Transverse colon (tissue), 4 donors: ENCODE data around the gene ASXL1. TPM values are rescaled to one million over a fixed set of nuclear protein-coding genes. Genes with fewer than 3 reads are reported as not detected.

Experiments
- DNase-seq: peaks from one replicate; pipeline ENCODE4 v3.0.0-alpha.2; 2019
- H3K27ac ChIP-seq, 4 donors: fragments of 200-600 bp; sonication (generic); 2 replicates each; pipeline ENCODE4 v1.5.1; 2016 to 2018; ENCODE audit warnings: inconsistent platforms in 4 of 4
- H3K27me3 ChIP-seq: fragments of 200-600 bp; sonication (generic); 2 replicates; pipeline ENCODE4 v1.5.1; 2017; ENCODE audit warnings: inconsistent platforms
- H3K36me3 ChIP-seq, 4 donors: fragments of 200-600 bp; sonication (generic); 2 replicates each; pipeline ENCODE4 v1.5.1; 2017 to 2019; ENCODE audit warnings: inconsistent platforms in 4 of 4
- H3K4me1 ChIP-seq, 4 donors: fragments of 200-600 bp; sonication (generic); 2 replicates each; pipeline ENCODE4 v1.5.1; 2017 to 2020; ENCODE audit warnings: inconsistent platforms in 4 of 4
- H3K4me3 ChIP-seq, 4 donors: fragments of 200-600 bp; sonication (generic); 1 replicate in 1 of 4; 2 replicates in 3 of 4; pipeline versions ENCODE4 v1.5.1 to v1.6.1; 2017 to 2019; ENCODE audit warnings: inconsistent platforms in 4 of 4
- H3K9me3 ChIP-seq, 2 donors: fragments of 200-600 bp; sonication (generic); 2 replicates each; pipeline ENCODE4 v1.5.1; 2017 to 2019; ENCODE audit warnings: inconsistent platforms in 2 of 2
- CTCF ChIP-seq, 5 experiments: fragments of 200-600 bp in 3 of 5; fragments of 450-650 bp in 2 of 5; sonication (generic) in 3 of 5; IDR thresholded peaks; 1 replicate in 2 of 5; 2 replicates in 3 of 5; pipeline ENCODE4 v1.5.1; 2016 to 2017; ENCODE audit warnings: antibody characterized with exemption in 5 of 5, inconsistent platforms in 3 of 5, mild to moderate bottlenecking in 2 of 5, moderate library complexity in 1 of 5
- EP300 ChIP-seq: sonication (generic); formaldehyde crosslinking; IDR thresholded peaks from one replicate; pipeline ENCODE4 v1.6.1; 2017; ENCODE audit warnings: antibody characterized with exemption, low read depth
- POLR2A ChIP-seq: fragments of 450-650 bp; IDR thresholded peaks from one replicate; pipeline ENCODE4 v1.6.1; 2016; ENCODE audit warnings: antibody characterized with exemption, mild to moderate bottlenecking, moderate library complexity
- POLR2AphosphoS5 ChIP-seq, 3 donors: sonication (generic); formaldehyde crosslinking; IDR thresholded peaks; one replicate each; pipeline ENCODE4 v1.6.1; 2016; ENCODE audit warnings: antibody characterized with exemption in 3 of 3
- WGBS, 2 donors: methylation state at CpG; one replicate each; pipeline ENCODE4 v1.1.5; 2018; ENCODE audit warnings: low coverage in 1 of 2; 5-methylcytosine and 5-hydroxymethylcytosine counted together
- in situ Hi-C, 4 donors: fragments of 200-750 bp; cut with MboI; loops; one replicate each; pipeline versions ENCODE4 v1.15.0 to v1.15.1; 2017; ENCODE audit warnings: low sequenced_read_pairs in 3 of 4, low pct_ligation_motif_present in 1 of 4, low pct_unique_long_range_greater_than_20kb in 1 of 4
- intact Hi-C: fragments of 100-400 bp; cut with DNase I; formaldehyde crosslinking; loops from one replicate; pipeline ENCODE4 v1.15.1; 2023; ENCODE audit warnings: low total_unique reads
- total RNA-seq, 4 donors: library from RNA; depleted of rRNA; stranded (reverse); fragments of >200 nt; gene quantifications; one replicate each; pipeline ENCODE4 v1.1.0, GENCODE V29; 2016

Gene ASXL1
- total RNA-seq, 4 donors from 2014 or later: 39.6 to 293 (median 92.8) TPM

DNA sequence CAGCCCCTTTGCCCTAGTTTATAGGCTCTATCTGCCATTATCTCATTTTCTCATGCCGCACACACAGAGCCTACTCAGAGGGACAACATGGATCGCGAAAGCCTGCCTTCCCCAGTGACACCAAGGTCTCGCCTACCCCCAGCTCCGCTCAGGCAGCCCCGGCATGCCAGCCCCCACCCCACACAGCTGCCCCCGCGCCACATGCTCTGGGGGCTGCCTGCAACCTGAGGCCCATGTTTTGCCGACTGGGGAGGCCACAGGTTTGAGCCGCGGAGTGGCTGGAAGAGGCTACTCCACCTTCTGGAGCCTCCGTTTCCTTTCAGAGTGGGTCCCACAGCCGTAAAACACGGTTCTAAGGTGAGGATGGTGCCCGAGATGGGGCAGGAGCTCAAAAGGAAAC is 102.1 kb downstream of the ASXL1 start:
- intact Hi-C loops (no loop called here), in situ Hi-C loops (no loop called here)
- peaks cover 35 to 50% (median 43%) of the 10 kb centered on the region in 4 donors for H3K4me1 ChIP-seq
- H3K36me3 ChIP-seq: peaks cover 0 to 4% (median 0%) of the 10 kb centered on the region in 4 donors
- no peak for TF ChIP-seq CTCF (IDR thresholded peaks at IDR 0.05)
- no peak for TF ChIP-seq POLR2AphosphoS5 (IDR thresholded peaks at IDR 0.05)
- no peak for TF ChIP-seq POLR2A
- no peak for TF ChIP-seq EP300
- no peaks in the 10 kb centered on the region for H3K27me3 ChIP-seq
- 80 to 91% methylated on average over 1 to 13 of the region's 15 CpGs for WGBS, 2 donors
- no peak overlapping the region for H3K4me3 ChIP-seq
- DNase-seq: no peak
- H3K9me3 ChIP-seq: no peaks in the 10 kb centered on the region
- H3K27ac ChIP-seq: no peak overlapping the region

DNA sequence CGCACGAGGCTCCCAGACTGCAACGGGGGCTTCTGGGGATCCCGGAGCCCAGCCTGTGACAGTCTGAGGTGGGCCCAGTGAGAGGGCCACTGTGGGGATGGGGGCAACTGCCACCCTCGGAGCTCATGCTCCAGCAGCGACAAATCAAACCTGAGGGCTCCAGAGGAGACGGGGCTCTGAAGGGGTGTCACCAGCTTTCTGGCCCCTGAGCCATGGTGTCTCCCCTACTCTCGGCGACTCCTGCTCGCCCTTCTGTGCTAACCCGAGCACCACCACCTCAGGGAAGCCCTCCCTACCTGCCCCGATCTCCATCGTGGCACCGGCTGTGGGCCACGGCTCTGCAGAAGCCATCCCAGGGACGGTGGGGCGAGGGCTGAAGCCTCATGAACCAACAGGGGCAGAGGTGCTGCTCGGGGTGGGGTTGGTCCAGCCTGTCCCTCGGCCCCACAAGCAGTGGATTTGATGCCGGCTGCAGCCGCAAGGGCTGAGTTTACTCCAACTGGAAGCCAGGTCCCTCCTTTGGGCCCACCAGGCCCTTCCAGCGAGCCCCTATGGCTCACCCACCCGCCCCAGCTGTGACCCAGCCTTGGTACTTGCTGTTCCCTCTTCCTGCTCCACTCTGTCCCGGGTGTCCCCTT is 102.7 kb downstream of the ASXL1 start:
- peaks cover 41 to 56% (median 49%) of the 10 kb centered on the region in 4 donors for H3K4me1 ChIP-seq
- no peak for TF ChIP-seq POLR2AphosphoS5 (IDR thresholded peaks at IDR 0.05)
- no peak for TF ChIP-seq EP300
- no peak for TF ChIP-seq CTCF (IDR thresholded peaks at IDR 0.05)
- TF ChIP-seq POLR2A: no peak
- H3K27me3 ChIP-seq: no peaks in the 10 kb centered on the region
- intact Hi-C loops (no loop called here), in situ Hi-C loops (no loop called here)
- no peak overlapping the region for H3K27ac ChIP-seq
- no peaks in the 10 kb centered on the region for H3K36me3 ChIP-seq
- WGBS, 2 donors: 93 to 94% methylated on average over 3 to 19 of the region's 24 CpGs
- no peaks in the 10 kb centered on the region for H3K9me3 ChIP-seq
- no peak overlapping the region for H3K4me3 ChIP-seq
- no peak for DNase-seq

GRCh38 chr20:32461836-32462600 is 103.9 kb downstream of the ASXL1 start:
- Histone ChIP-seq H3K4me1 (peaks cover 48 to 61% (median 57%) of the 10 kb centered on the region in 4 donors), H3K9me3 (no peaks in the 10 kb centered on the region), H3K4me3 (no peak overlapping the region), H3K36me3 (no peaks in the 10 kb centered on the region), H3K27me3 (no peaks in the 10 kb centered on the region), H3K27ac (peak overlapping the region; percentile 87 to 96 (median 95))
- TF ChIP-seq POLR2AphosphoS5 (IDR thresholded peaks at IDR 0.05) (no peak), POLR2A (no peak), EP300 (no peak), CTCF (IDR thresholded peaks at IDR 0.05) (no peak)
- intact Hi-C loops: no loop called here
- WGBS, 2 donors: 84% methylated on average over 14 of the region's 17 CpGs; no CpG with 5 or more reads in 1 of the 2 donors
- no peak for DNase-seq
- in situ Hi-C loops: no loop called here

DNA sequence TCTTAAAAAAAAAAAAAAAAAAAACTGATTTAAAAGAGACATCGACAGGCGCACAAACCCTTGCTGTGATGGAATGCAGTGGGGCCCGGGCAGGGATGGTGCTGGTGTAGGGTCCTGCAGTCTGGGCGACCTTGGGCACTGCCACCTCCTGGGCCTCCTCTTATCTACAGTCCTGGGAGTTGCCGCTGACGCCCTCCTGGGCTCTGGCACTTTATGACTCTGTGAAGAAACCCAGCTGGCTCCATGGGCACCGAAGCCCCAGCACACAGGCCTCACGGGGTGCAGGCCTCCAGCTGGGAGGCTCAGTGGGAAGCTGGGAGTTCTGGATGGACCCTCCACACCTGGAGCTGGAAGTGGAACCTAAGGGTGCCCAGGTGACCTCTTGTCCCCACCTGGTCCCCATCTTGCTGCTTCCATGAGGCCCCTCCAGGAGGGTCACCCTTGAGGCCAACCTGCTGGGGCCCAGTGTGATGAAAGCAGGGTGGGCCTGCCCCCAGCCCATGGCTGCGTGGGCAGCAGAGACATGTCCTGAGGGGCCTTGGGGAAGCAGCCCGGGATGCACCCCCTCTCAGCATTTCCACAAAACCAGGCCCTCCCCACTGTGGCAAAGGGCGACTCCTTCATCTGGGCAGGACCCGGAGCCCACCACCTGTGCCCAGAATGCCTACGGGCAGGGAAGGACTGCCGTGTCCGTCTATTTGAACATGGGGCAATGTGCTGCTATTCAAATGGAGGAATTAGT is 104.9 kb downstream of the ASXL1 start:
- TF ChIP-seq POLR2A (no peak), POLR2AphosphoS5 (IDR thresholded peaks at IDR 0.05) (peak in 2 of 3 donors; percentile 49 to 55), CTCF (IDR thresholded peaks at IDR 0.05) (peak in 3 of 5 experiments; percentile 10 to 40 (median 21))
- H3K9me3 ChIP-seq: no peaks in the 10 kb centered on the region
- in situ Hi-C loops (no loop called here), intact Hi-C loops (no loop called here)
- H3K27me3 ChIP-seq: no peaks in the 10 kb centered on the region
- H3K4me3 ChIP-seq: peak overlapping the region in 1 of 4 donors; percentile 14
- no peaks in the 10 kb centered on the region for H3K36me3 ChIP-seq
- peaks cover 59 to 61% (median 59%) of the 10 kb centered on the region in 4 donors for H3K4me1 ChIP-seq
- peak; percentile 79 for DNase-seq
- H3K27ac ChIP-seq: peak overlapping the region; percentile 87 to 96 (median 95)
- 41 to 71% methylated on average over 2 to 14 of the region's 15 CpGs for WGBS, 2 donors
